GM12878 (cell line): ENCODE results near the gene GIT1. TPM values are rescaled to one million over a fixed set of nuclear protein-coding genes. Genes with fewer than 3 reads are reported as not detected.
A peak's percentile ranks its signal among the peaks of the same experiment; 100 is the strongest.

Experiments used
- ATAC-seq: fragments of 200-7000 bp; cut with Tn5 transposase; 3 replicates; pipeline ENCODE4 v1.9.1; 2020; ENCODE audit warnings: mild to moderate bottlenecking, moderate library complexity
- BruUV-seq: library from RNA; stranded (reverse); fragments of 400-500 nt; replicated peaks from 2 replicates; lab custom pipeline; 2021; lab: Mats Ljungman, UMichigan
- CTCF ChIA-PET: fragments of 300-600 bp; sonication (Branson Sonifier 250); formaldehyde crosslinking; extraction: SDS; loops from one replicate; lab custom pipeline; 2021; ENCODE audit warnings: inconsistent platforms; lab: Yijun Ruan, JAX
- POLR2A ChIA-PET: fragments of 350-600 bp; formaldehyde crosslinking; extraction: SDS; loops from one replicate; lab custom pipeline; 2021; ENCODE audit warnings: inconsistent platforms; lab: Charles Lee
- RAD21 ChIA-PET: fragments of 300-600 bp; sonication (Branson Sonifier 250); formaldehyde crosslinking; loops from one replicate; lab custom pipeline; 2023; ENCODE audit warnings: antibody characterized with exemption; ENCODE audit not compliant: unreplicated experiment; lab: Charles Lee
- SMC1A ChIA-PET: fragments of 300-600 bp; sonication (Branson Sonifier 250); formaldehyde crosslinking; loops from one replicate; lab custom pipeline; 2023; ENCODE audit not compliant: unreplicated experiment, uncharacterized antibody; lab: Charles Lee
- DNase-seq: peaks from one replicate; pipeline ENCODE4 v3.0.0-alpha.2; 2011; ENCODE audit warnings: low read depth, low spot score
- FAIRE-seq: peaks from 3 replicates; lab custom pipeline; 2011; peaks lifted over from hg19 to GRCh38; lab: Jason Lieb, UNC
- H2AFZ ChIP-seq: 2 replicates; pipeline ENCODE4 v1.6.0; 2011; ENCODE audit warnings: low read depth, low read length, control low read depth; ENCODE audit not compliant: control insufficient read depth
- H3K27ac ChIP-seq: 2 replicates; pipeline ENCODE4 v1.5.1; 2011; ENCODE audit warnings: control low read depth; ENCODE audit not compliant: control insufficient read depth, insufficient read depth
- H3K27me3 ChIP-seq, 2 experiments: replicated peaks in 1 of 2; 2 replicates each; pipeline versions ENCODE4 v1.6.0 to v1.6.1; 2011; ENCODE audit warnings: low read length in 1 of 2; ENCODE audit not compliant: control insufficient read depth in 2 of 2, insufficient read depth in 2 of 2
- H3K36me3 ChIP-seq, 2 experiments: 2 replicates each; pipeline ENCODE4 v1.5.1; 2011; ENCODE audit warnings: low read length in 1 of 2; ENCODE audit not compliant: control insufficient read depth in 2 of 2, insufficient read depth in 2 of 2
- H3K4me1 ChIP-seq: 2 replicates; pipeline ENCODE4 v1.6.1; 2011; ENCODE audit warnings: mild to moderate bottlenecking, low read length, moderate library complexity, mixed read lengths; ENCODE audit not compliant: control insufficient read depth, insufficient read depth
- H3K4me2 ChIP-seq: 2 replicates; pipeline ENCODE4 v1.6.0; 2011; ENCODE audit warnings: control low read depth; ENCODE audit not compliant: control insufficient read depth, insufficient read depth
- H3K4me3 ChIP-seq: fragments of 200-600 bp; sonication (generic); 2 replicates; pipeline ENCODE4 v1.5.1; 2016
- H3K79me2 ChIP-seq: 2 replicates; pipeline ENCODE4 v1.6.0; 2011; ENCODE audit warnings: low read length; ENCODE audit not compliant: control insufficient read depth, insufficient read depth
- H3K9ac ChIP-seq: 2 replicates; pipeline ENCODE4 v1.8.0; 2011; ENCODE audit warnings: low read length, control low read depth, mixed read lengths; ENCODE audit not compliant: control insufficient read depth, insufficient read depth
- H3K9me3 ChIP-seq: replicated peaks from 3 replicates; pipeline ENCODE4 v1.5.1; 2011; ENCODE audit warnings: mild to moderate bottlenecking, low read length; ENCODE audit not compliant: control insufficient read depth, insufficient read depth
- H4K20me1 ChIP-seq: 2 replicates; pipeline ENCODE4 v1.6.0; 2011; ENCODE audit not compliant: control insufficient read depth, insufficient read depth
- KAT2A ChIP-seq: conservative IDR thresholded peaks from 2 replicates; pipeline ENCODE4 v1.6.1; 2011; ENCODE audit warnings: low read depth, low read length; ENCODE audit not compliant: control insufficient read depth
- RAD21 ChIP-seq: IDR thresholded peaks from 2 replicates; pipeline ENCODE4 v1.6.1; 2011; ENCODE audit warnings: mild to moderate bottlenecking, low read depth, low read length, moderate library complexity; ENCODE audit not compliant: insufficient read depth
- SIN3A ChIP-seq: IDR thresholded peaks from 2 replicates; pipeline ENCODE4 v1.6.1; 2012; ENCODE audit warnings: low read depth, low read length, improper control_type of control experiment
- SMAD5 ChIP-seq: IDR thresholded peaks from 2 replicates; pipeline ENCODE4 v1.6.1; 2016; ENCODE audit warnings: antibody characterized with exemption, low read depth
- TCF7 ChIP-seq: IDR thresholded peaks from 2 replicates; pipeline ENCODE4 v1.6.1; 2014; ENCODE audit warnings: antibody characterized with exemption, borderline replicate concordance
- WGBS: methylation state at CpG from one replicate; pipeline ENCODE4 v1.1.6; 2016; ENCODE audit warnings: low lambda C conversion rate; ENCODE audit not compliant: insufficient replicate concordance, insufficient coverage; ENCODE audit errors: missing lambda C conversion rate; 5-methylcytosine and 5-hydroxymethylcytosine counted together
- in situ Hi-C: fragments of 300-500 bp; cut with MboI; formaldehyde crosslinking; loops from 9 replicates; pipeline ENCODE4 v1.14.3; 2018; ENCODE audit warnings: mixed read lengths
- intact Hi-C: fragments of 100-400 bp; cut with micrococcal nuclease; formaldehyde crosslinking; loops from one replicate; pipeline ENCODE4 v1.14.2; 2022; ENCODE audit not compliant: unreplicated experiment
- polyA plus RNA-seq, 11 experiments: library from polyadenylated mRNA; depleted of rRNA in 4 of 11; unstranded in 6 of 11; stranded (reverse) in 5 of 11; fragments of >200 nt; fragmentation: Nextera tagmentation in 4 of 11; fragmentation: Illumina TruSeq in 1 of 11; extraction: Ambion mirVana in 4 of 11; extraction: Trizol in 1 of 11; gene quantifications; 1 replicate in 1 of 11; 2 replicates in 10 of 11; pipeline versions ENCODE4 v1.2.1 to v1.2.3, GENCODE V29; 2011 to 2016; ENCODE audit warnings: inconsistent platforms in 2 of 11, missing spikeins in 2 of 11, low read depth in 1 of 11
- total RNA-seq, 4 experiments: library from RNA; depleted of rRNA in 3 of 4; stranded (reverse); fragments of >200 nt in 3 of 4; fragmentation: Illumina TruSeq in 1 of 4; extraction: Trizol in 1 of 4; gene quantifications; 2 replicates each; pipeline versions ENCODE4 v1.2.1 to v1.2.3, GENCODE V29; 2013 to 2021
- TF ChIP-seq, protein P1 (sequence below), 3 experiments: IDR thresholded peaks in 2 of 3; conservative IDR thresholded peaks in 1 of 3; 2 replicates each; pipeline ENCODE4 v1.5.1; 2011; ENCODE audit warnings: low read depth in 3 of 3, low read length in 3 of 3, mild to moderate bottlenecking in 3 of 3, control low read depth in 2 of 3, moderate library complexity in 2 of 3, inconsistent platforms in 1 of 3, mixed read lengths in 1 of 3; ENCODE audit not compliant: control insufficient read depth in 2 of 3, insufficient read depth in 1 of 3; ENCODE audit errors: extremely low read depth in 1 of 3

Gene GIT1
- total and polyA plus RNA-seq, 10 of the 15 experiments (the other 5 are each of a cell fraction or from before 2014, with no cell fraction given): 0.24 to 45.3 (median 20.9) TPM

GRCh38 chr17:29585080-29585751 is 4.2 kb downstream of the GIT1 start:
- Histone ChIP-seq H3K9me3 (no peaks in the 10 kb centered on the region), H3K4me1 (peaks cover 28% of the 10 kb centered on the region), H3K36me3 (peaks cover 3 to 4% of the 10 kb centered on the region in 2 experiments; a peak in 3 of 4 replicates), H3K4me3 (no peak overlapping the region), H3K9ac (no peak overlapping the region), H3K27ac (peak overlapping the region; percentile 10; the same call in 1 of the 2 replicates), H2AFZ (no peak overlapping the region), H3K4me2 (no peak overlapping the region), H4K20me1 (no peaks in the 10 kb centered on the region), H3K79me2 (peaks cover 33% of the 10 kb centered on the region)
- WGBS: 38% methylated on average over 8 of the region's 8 CpGs
- CTCF ChIA-PET: interaction anchor here (0.9 to 6.7 kb wide), 3 partner anchors 12 to 31 kb away, joined by 3 to 82 read pairs (median 3); no protein-coding TSS in a partner anchor
- no peak for ATAC-seq
- SMC1A ChIA-PET: interaction anchor here (0.7 kb wide), 1 partner anchor 36 kb away, joined by 3 read pairs; no protein-coding TSS in a partner anchor
- RAD21 ChIA-PET: no interaction called here
- intact Hi-C loops: no loop called here
- DNase-seq: no peak
- POLR2A ChIA-PET: no interaction called here
- no TSS peak for BruUV-seq
- FAIRE-seq: no peak
- in situ Hi-C loops: no loop called here
- TF ChIP-seq KAT2A (no peak), SIN3A (no peak), TCF7 (no peak), RAD21 (0 out of 2 replicates have a peak, but pooled peaks have one; percentile 10), SMAD5 (no peak)
- TF ChIP-seq, protein P1, sequence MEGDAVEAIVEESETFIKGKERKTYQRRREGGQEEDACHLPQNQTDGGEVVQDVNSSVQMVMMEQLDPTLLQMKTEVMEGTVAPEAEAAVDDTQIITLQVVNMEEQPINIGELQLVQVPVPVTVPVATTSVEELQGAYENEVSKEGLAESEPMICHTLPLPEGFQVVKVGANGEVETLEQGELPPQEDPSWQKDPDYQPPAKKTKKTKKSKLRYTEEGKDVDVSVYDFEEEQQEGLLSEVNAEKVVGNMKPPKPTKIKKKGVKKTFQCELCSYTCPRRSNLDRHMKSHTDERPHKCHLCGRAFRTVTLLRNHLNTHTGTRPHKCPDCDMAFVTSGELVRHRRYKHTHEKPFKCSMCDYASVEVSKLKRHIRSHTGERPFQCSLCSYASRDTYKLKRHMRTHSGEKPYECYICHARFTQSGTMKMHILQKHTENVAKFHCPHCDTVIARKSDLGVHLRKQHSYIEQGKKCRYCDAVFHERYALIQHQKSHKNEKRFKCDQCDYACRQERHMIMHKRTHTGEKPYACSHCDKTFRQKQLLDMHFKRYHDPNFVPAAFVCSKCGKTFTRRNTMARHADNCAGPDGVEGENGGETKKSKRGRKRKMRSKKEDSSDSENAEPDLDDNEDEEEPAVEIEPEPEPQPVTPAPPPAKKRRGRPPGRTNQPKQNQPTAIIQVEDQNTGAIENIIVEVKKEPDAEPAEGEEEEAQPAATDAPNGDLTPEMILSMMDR (IDR thresholded peaks at IDR 0.05 in 2 of 3, conservative IDR thresholded peaks at IDR 0.05 in 1 of 3; ENCODE audit: control insufficient read depth in 2 of 3, extremely low read depth in 1 of 3, insufficient read depth in 1 of 3, low read depth in 3 of 3, low read length in 3 of 3): peak; percentile 47 to 56 (median 53); a peak in 4 of 6 replicates
- TF ChIP-seq, all 136 proteins: peak for 2
- no peaks in the 10 kb centered on the region for H3K27me3 ChIP-seq
